ENCODE data around the gene PKN1. TPM values are rescaled to one million over a fixed set of nuclear protein-coding genes. Genes with fewer than 3 reads are reported as not detected.

PKN1 gene
- total and polyA plus RNA-seq, 9 of the 15 experiments (the other 6 are each of a cell fraction or from before 2014, with no cell fraction given) = 0.30 to 228 (median 77.5) TPM

GRCh38 chr19:14401468-14402195 lies 31.5 kb upstream of the PKN1 start:
- Histone ChIP-seq H3K4me1 (replicated peaks in 1 of 2; ENCODE audit: control insufficient read depth in 2 of 2, insufficient read depth in 2 of 2, low read length in 2 of 2) (peaks cover 7 to 25% of the 10 kb centered on the region in 2 experiments; a peak in 4 of 5 replicates), H2AFZ (ENCODE audit: low read depth, low read length) (no peak overlapping the region), H3K9me1 (ENCODE audit: control insufficient read depth, insufficient read depth, low read length) (peaks cover 4% of the 10 kb centered on the region), H3K4me2 (ENCODE audit: insufficient read depth, low read length) (no peak overlapping the region), H4K20me1 (replicated peaks; ENCODE audit: control insufficient read depth, insufficient read depth, low read length) (peaks cover 12% of the 10 kb centered on the region), H3K9ac (ENCODE audit: insufficient read depth in 1 of 2, low read depth in 2 of 2, low read length in 2 of 2) (peak overlapping the region in 1 of 2 experiments; percentile 69; a peak in 2 of 4 replicates), H3K36me3 (ENCODE audit: control insufficient read depth, insufficient read depth, low read length) (peaks cover 64% of the 10 kb centered on the region; the same call in 2 of the 3 replicates), H3K27ac (ENCODE audit: extremely low read depth, low read depth, low read length) (no peak overlapping the region), H3K27me3 (ENCODE audit: control insufficient read depth in 2 of 2, insufficient read depth in 2 of 2, low read length in 2 of 2) (no peaks in the 10 kb centered on the region), H3K9me3 (replicated peaks; ENCODE audit: control insufficient read depth, insufficient read depth, low read depth, low read length) (no peaks in the 10 kb centered on the region), H3K79me2 (ENCODE audit: control insufficient read depth, insufficient read depth, low read length) (no peaks in the 10 kb centered on the region; the same call in 2 of the 3 replicates), H3K4me3 (no peak overlapping the region)
- BruUV-seq (replicated peaks) = no TSS peak
- no peak for ATAC-seq
- in situ Hi-C loops (cut with MboI) (no loop called here), intact Hi-C loops (cut with micrococcal nuclease) (loop anchor here (10.0 kb wide), 1 partner anchor 257 kb away; no protein-coding TSS in a partner anchor)
- no peak for FAIRE-seq
- CTCF ChIA-PET (ENCODE audit: low intra/inter-chr PET ratio) = interaction anchor here (0.5 kb wide), 1 partner anchor 62 kb away, joined by 5 read pairs; no protein-coding TSS in a partner anchor
- TF ChIP-seq DMBX1 (CRISPR knock-in tag; IDR thresholded peaks at IDR 0.05; ENCODE audit: borderline replicate concordance) (no peak), MTA1 (IDR thresholded peaks at IDR 0.05; ENCODE audit: borderline replicate concordance) (no peak), ZFP91 (CRISPR knock-in tag; IDR thresholded peaks at IDR 0.05) (no peak), HSF4 (CRISPR knock-in tag; IDR thresholded peaks at IDR 0.05; ENCODE audit: borderline replicate concordance) (no peak), RBFOX2 (IDR thresholded peaks at IDR 0.05; ENCODE audit: low read depth, low read length) (peak; percentile 24; the same call in 1 of the 2 replicates), ZNF121 (CRISPR knock-in tag; conservative IDR thresholded peaks at IDR 0.05) (peak; percentile 80), POLR2H (tag; IDR thresholded peaks at IDR 0.05; ENCODE audit: low read depth) (no peak)
- TF ChIP-seq, protein P1, sequence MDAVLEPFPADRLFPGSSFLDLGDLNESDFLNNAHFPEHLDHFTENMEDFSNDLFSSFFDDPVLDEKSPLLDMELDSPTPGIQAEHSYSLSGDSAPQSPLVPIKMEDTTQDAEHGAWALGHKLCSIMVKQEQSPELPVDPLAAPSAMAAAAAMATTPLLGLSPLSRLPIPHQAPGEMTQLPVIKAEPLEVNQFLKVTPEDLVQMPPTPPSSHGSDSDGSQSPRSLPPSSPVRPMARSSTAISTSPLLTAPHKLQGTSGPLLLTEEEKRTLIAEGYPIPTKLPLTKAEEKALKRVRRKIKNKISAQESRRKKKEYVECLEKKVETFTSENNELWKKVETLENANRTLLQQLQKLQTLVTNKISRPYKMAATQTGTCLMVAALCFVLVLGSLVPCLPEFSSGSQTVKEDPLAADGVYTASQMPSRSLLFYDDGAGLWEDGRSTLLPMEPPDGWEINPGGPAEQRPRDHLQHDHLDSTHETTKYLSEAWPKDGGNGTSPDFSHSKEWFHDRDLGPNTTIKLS (IDR thresholded peaks at IDR 0.05; ENCODE audit: borderline replicate concordance, low read depth) = no peak
- 88% methylated on average over 14 of the region's 18 CpGs for WGBS (ENCODE audit: insufficient coverage, low coverage, missing lambda C conversion rate)
- POLR2A ChIA-PET = interaction anchor here (1.0 to 1.1 kb wide), 2 partner anchors 11 to 203 kb away, joined by 3 to 4 read pairs; no protein-coding TSS in a partner anchor
- DNase-seq (ENCODE audit: extremely low read depth in 1 of 4, low spot score in 3 of 4) = peak in 1 of 4 experiments; percentile 4
